ENCODE results near the gene MUS81. TPM values are rescaled to one million over a fixed set of nuclear protein-coding genes. Genes with fewer than 3 reads are reported as not detected.

Gene MUS81
- total and polyA plus RNA-seq, 2 of the 13 experiments (the other 11 are each of a cell fraction or from before 2014, with no cell fraction given) = 25.6 to 30.2 TPM

- no peak for TF ChIP-seq KDM4B (CRISPR knock-in tag; IDR thresholded peaks at IDR 0.05)
- TF ChIP-seq IRX3 (CRISPR knock-in tag; IDR thresholded peaks at IDR 0.05; ENCODE audit: borderline replicate concordance, low read depth) = no peak
- no peak for TF ChIP-seq USF2 (IDR thresholded peaks at IDR 0.05; ENCODE audit: low read depth, low read length)
- peak; percentile 59; the same call in 1 of the 2 replicates for TF ChIP-seq USF2 (CRISPR knock-in tag; IDR thresholded peaks at IDR 0.05; ENCODE audit: borderline replicate concordance)
- peak; percentile 72; the same call in 1 of the 2 replicates for TF ChIP-seq ZBTB39 (CRISPR knock-in tag; IDR thresholded peaks at IDR 0.05)
- TF ChIP-seq FOXA1 (IDR thresholded peaks at IDR 0.05) = no peak
- no peak for TF ChIP-seq FOXA1 (CRISPR knock-in tag; IDR thresholded peaks at IDR 0.05)
- TF ChIP-seq ZNF670 (CRISPR knock-in tag; IDR thresholded peaks at IDR 0.05; ENCODE audit: borderline replicate concordance) = peak; percentile 95
- no peak for TF ChIP-seq RFX5 (IDR thresholded peaks at IDR 0.05; ENCODE audit: low read depth, low read length)
- TF ChIP-seq ZNF777 (CRISPR knock-in tag; IDR thresholded peaks at IDR 0.05) = peak; percentile 94
- peak; percentile 78; the same call in 1 of the 2 replicates for TF ChIP-seq ZNF780A (CRISPR knock-in tag; IDR thresholded peaks at IDR 0.05)
- no peak; the same call in 1 of the 2 replicates for TF ChIP-seq ISL2 (CRISPR knock-in tag; IDR thresholded peaks at IDR 0.05)
- no peak for TF ChIP-seq MIXL1 (CRISPR knock-in tag; IDR thresholded peaks at IDR 0.05)
- no peak; the same call in 1 of the 2 replicates for TF ChIP-seq ZBTB26 (CRISPR knock-in tag; IDR thresholded peaks at IDR 0.05; ENCODE audit: borderline replicate concordance)
- TF ChIP-seq NRL (CRISPR knock-in tag; IDR thresholded peaks at IDR 0.05; ENCODE audit: borderline replicate concordance) = peak; percentile 75; the same call in 1 of the 2 replicates
- no peak for TF ChIP-seq E2F2 (CRISPR knock-in tag; IDR thresholded peaks at IDR 0.05; ENCODE audit: borderline replicate concordance)
- TF ChIP-seq IRF2 (CRISPR knock-in tag; IDR thresholded peaks at IDR 0.05) = no peak
- TF ChIP-seq MYNN (CRISPR knock-in tag; IDR thresholded peaks at IDR 0.05; ENCODE audit: low read depth) = no peak
- peak; percentile 74 for TF ChIP-seq EED (CRISPR knock-in tag; IDR thresholded peaks at IDR 0.05)
- no peak for TF ChIP-seq ZFYVE20 (CRISPR knock-in tag; IDR thresholded peaks at IDR 0.05; ENCODE audit: borderline replicate concordance, low read depth)
- TF ChIP-seq SMARCE1 (IDR thresholded peaks at IDR 0.05; ENCODE audit: borderline replicate concordance) = no peak
- TF ChIP-seq KDM2A (CRISPR knock-in tag; IDR thresholded peaks at IDR 0.05; ENCODE audit: borderline replicate concordance, low read depth) = peak; percentile 85
- TF ChIP-seq ZNF354B (CRISPR knock-in tag; IDR thresholded peaks at IDR 0.05) = no peak
- peak; percentile 72; the same call in 1 of the 2 replicates for TF ChIP-seq BORCS8-MEF2B (CRISPR knock-in tag; IDR thresholded peaks at IDR 0.05)
- TF ChIP-seq ZBTB42 (CRISPR knock-in tag; IDR thresholded peaks at IDR 0.05) = no peak; the same call in 1 of the 2 replicates
Observed at GRCh38 chr11:65899356-65900124, 39.3 kb downstream of the MUS81 start (continued).

Measured in HepG2 (cell line).